ENCODE measurements around the gene OSBP2. TPM values are rescaled to one million over a fixed set of nuclear protein-coding genes. Genes with fewer than 3 reads are reported as not detected.

Gene OSBP2
- total and polyA plus RNA-seq, 10 of the 15 experiments (the other 5 are each of a cell fraction or from before 2014, with no cell fraction given), result 0.11 to 7.7 (median 3.6) TPM

- TF ChIP-seq NR2F1 (conservative IDR thresholded peaks at IDR 0.05) (no peak), POLR2AphosphoS5 (IDR thresholded peaks at IDR 0.05; ENCODE audit: low read length) (no peak)
Observed at GRCh38 chr22:30697975-30698374, 3.3 kb downstream of the OSBP2 start (continued).

DNA sequence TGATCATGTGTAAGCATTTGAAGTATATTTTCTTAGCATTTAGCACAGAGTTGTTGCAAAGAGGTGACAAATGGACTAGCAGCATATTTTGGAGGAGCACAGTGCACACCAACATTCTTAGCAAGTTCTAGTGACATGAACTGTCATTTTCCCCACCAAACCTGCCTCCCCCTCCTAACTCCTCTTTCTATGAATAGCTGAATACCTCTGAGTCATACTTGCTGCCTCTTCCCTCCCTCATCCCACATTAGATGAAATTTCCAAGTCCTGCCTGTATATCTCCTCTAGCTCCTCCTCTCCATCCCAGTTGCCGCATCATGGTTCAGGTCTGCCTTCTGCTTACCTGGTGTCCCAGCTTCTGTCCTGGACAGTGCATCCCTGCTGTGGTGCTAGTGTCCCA, 7.2 kb downstream of the OSBP2 start:
- intact Hi-C loops (cut with micrococcal nuclease; ENCODE audit: unreplicated experiment) (no loop called here), in situ Hi-C loops (cut with MboI) (no loop called here)
- no peaks in the 10 kb centered on the region for H3K36me3 ChIP-seq (ENCODE audit: control insufficient read depth in 2 of 2, insufficient read depth in 2 of 2, low read length in 1 of 2)
- H4K20me1 ChIP-seq (ENCODE audit: control insufficient read depth, insufficient read depth), result no peaks in the 10 kb centered on the region
- H3K9ac ChIP-seq (ENCODE audit: control insufficient read depth, insufficient read depth, low read length), result no peak overlapping the region
- RAD21 ChIA-PET (ENCODE audit: unreplicated experiment), result interaction anchor here (0.5 kb wide), 1 partner anchor 455 kb away, joined by 3 read pairs; the partner anchor contains the start of gene LIF
- H3K27me3 ChIP-seq (replicated peaks in 1 of 2; ENCODE audit: control insufficient read depth in 2 of 2, insufficient read depth in 2 of 2, low read length in 1 of 2), result no peaks in the 10 kb centered on the region
- no peaks in the 10 kb centered on the region for H3K9me3 ChIP-seq (replicated peaks; ENCODE audit: control insufficient read depth, insufficient read depth, low read length)
- CTCF ChIA-PET, result interaction anchor here (0.9 to 3.3 kb wide), 3 partner anchors 9 to 68 kb away, joined by 3 to 15 read pairs (median 3); partner anchors contain the start of gene SLC35E4
- peaks cover 24% of the 10 kb centered on the region for H3K4me1 ChIP-seq (ENCODE audit: control insufficient read depth, insufficient read depth, low read length)
- SMC1A ChIA-PET (ENCODE audit: uncharacterized antibody, unreplicated experiment), result interaction anchor here (1.8 kb wide), 1 partner anchor 67 kb away, joined by 7 read pairs; no protein-coding TSS in a partner anchor
- no peak for DNase-seq (ENCODE audit: low read depth, low spot score)
- POLR2A ChIA-PET, result no interaction called here
- no TSS peak for BruUV-seq (replicated peaks)
- no peak for TF ChIP-seq MTA2 (IDR thresholded peaks at IDR 0.05; ENCODE audit: low read depth)
- no peak for TF ChIP-seq ZNF207 (IDR thresholded peaks at IDR 0.05; ENCODE audit: borderline replicate concordance)
- no peak for TF ChIP-seq BACH1 (IDR thresholded peaks at IDR 0.05; ENCODE audit: borderline replicate concordance)
- no peak for TF ChIP-seq FOS (IDR thresholded peaks at IDR 0.05; ENCODE audit: borderline replicate concordance, extremely low read depth, insufficient read length)
- TF ChIP-seq MXI1 (IDR thresholded peaks at IDR 0.05; ENCODE audit: low read depth, low read length), result no peak
- TF ChIP-seq RAD21 (IDR thresholded peaks at IDR 0.05; ENCODE audit: insufficient read depth, low read depth, low read length), result no peak
- no peak for TF ChIP-seq TBL1XR1 (IDR thresholded peaks at IDR 0.05; ENCODE audit: low read depth, low read length)
- TF ChIP-seq IKZF2 (IDR thresholded peaks at IDR 0.05), result no peak
- no peak for TF ChIP-seq ZSCAN29 (IDR thresholded peaks at IDR 0.05)
- 95% methylated on average over 1 of the region's 1 CpG for WGBS (ENCODE audit: insufficient coverage, insufficient replicate concordance, low lambda C conversion rate, missing lambda C conversion rate)
- no peak overlapping the region for H3K27ac ChIP-seq (ENCODE audit: control insufficient read depth, insufficient read depth)
- no peak overlapping the region for H2AFZ ChIP-seq (ENCODE audit: control insufficient read depth, low read depth, low read length)
- no peak overlapping the region for H3K4me2 ChIP-seq (ENCODE audit: control insufficient read depth, insufficient read depth)
- no peaks in the 10 kb centered on the region for H3K79me2 ChIP-seq (ENCODE audit: control insufficient read depth, insufficient read depth, low read length)
- FAIRE-seq, result no peak
- no peak for ATAC-seq
- no peak overlapping the region for H3K4me3 ChIP-seq
